GM21786 (cell line): Measurements from ENCODE around the gene CACHD1.

Experiments used
- ATAC-seq: cut with Tn5 transposase; IDR thresholded peaks from one replicate; pipeline ENCODE4 v1.9.1; 2021; ENCODE audit not compliant: unreplicated experiment

CACHD1 gene

DNA sequence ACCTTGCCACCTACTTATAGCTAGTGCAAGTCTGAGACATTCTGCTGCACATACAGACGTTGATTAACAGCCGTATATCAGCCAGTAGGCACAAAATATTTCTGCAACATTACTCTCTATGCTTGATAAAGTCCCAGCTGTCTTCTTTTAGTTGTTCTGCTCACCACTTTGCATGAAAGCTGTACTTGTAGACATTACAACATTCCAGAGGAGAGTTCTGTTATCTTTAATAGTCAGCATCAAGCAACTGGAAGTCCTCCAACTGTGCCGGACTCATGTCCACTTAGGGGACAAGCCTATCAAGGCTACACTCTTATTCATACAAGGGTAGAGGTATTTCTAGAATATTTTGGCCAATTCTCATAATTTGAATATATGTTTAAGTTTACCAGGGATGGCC, 50.0 kb downstream of the CACHD1 start:
- ATAC-seq = no peak

DNA sequence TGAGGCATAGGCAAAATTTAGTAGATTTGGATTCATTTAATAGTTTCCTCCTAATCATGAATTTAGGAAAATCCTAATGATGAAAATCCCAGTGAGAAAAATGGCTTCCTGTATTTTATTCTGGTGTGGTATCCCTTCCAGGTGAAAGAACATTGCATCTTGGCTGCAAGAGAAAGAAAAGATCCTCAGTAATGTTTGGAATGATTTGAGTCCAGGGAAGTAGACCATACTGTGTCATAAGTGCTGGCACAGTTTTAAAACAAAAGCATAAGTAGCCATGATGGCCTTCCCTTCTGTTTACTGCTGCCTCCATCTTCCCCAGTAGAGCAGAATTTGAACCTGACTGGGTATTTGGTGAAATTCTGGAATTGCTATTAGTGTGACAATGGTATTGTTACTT, 52.8 kb downstream of the CACHD1 start:
- ATAC-seq = no peak

DNA sequence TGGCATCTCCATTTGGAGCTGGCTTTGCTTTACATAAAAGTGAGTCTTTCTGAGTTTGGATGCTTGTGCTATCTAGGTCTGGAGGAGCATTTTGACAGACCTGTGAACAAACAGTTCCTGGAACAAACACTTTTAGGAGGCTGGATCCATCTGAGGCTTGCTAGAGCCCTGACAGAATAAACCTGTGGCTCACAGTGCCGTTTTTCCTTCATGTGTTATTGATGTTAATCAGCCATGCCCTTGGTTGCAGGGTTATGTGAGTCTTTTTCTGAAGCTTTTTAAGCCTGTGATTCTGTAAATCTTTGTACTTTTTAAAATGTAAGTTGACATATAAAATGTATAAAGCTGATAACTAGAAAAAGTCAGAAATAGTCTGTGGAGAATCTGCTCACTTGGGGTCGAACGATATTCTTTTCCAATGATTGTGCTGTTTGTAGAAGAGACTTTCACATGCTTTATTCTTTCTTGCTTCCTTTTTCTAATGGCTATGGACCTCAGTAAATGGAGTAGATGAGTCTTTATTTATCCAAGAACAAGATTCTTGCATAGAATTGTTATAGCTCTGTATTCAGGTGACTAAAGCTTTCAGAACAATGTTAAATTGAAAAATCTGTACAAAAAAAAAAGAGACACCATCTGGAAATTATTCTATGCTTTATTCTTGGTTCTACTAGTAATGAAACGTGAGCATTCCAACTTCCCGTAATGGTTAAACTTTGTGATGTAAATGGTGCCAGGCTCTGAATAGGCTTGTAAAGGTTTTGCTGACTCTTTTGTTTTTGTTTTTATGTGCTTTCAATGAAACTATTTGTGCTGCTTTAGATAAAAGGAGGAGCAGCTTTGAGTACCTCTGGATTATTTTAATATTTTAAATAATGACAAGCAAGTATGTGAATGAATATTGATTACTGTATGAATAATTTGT, 53.7 kb downstream of the CACHD1 start:
- no peak for ATAC-seq

DNA sequence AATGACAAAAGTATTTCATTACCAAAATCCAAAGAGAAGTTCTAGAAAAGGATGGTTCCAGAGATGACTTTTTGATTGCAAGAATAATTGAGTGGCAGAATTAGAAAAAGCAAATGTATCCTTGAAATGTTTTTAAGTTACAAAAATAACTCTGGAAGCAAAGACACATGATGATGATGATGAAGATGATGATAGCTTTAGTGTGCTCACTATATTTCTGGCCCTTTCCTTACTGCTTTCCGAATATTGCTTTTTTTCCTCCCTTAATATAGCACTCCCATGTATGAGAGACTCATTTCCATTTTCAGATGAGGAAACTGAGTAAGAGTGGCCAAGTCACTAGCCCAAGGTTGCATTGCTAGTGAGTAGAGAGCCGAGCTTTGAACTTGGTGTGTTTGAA, 54.7 kb downstream of the CACHD1 start:
- ATAC-seq = no peak

DNA sequence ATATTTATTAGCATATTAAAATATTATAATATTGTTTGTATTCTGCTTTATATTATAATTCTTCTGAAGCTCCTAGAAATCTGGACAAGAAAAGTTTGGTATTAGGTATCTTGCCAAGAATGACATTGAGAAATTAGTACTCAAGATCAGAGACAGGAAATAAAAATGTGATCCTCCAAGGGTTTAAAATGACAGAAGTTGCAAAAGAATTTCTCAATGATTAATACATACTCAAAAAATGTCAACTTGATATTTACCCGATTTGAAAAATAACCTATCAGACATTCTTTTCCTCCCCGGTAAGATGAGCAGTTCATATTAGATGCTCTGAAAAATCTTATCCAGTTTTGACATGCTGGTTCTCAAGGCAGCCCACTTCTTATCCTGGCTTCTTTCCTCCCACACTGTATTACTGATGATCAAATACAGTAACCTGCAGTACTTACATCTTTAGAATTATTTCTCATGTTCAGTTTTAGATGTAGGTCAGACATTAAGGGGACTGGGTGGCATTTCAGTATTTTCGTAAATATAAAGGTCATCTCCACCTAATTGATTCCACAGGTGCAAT, 55.3 kb downstream of the CACHD1 start:
- no peak for ATAC-seq

DNA sequence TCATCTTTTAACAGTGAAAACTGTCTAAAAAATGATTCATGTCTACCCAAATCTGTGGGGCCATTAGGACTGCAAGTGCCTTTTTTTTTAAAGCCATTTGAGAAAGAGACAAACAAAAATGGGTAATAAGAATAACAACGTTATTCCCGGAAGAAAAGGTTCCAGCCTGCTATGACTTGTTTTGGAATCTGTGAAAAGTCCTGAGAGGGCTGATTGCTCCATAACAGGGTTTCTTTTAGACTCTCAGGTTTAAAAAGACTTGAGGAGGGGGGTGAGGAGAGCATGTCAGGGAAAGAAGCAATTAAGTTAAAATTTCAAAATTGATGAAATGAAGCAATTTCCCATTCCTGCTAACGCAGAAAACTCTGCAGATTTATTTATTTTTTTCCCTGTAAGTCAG, 56.4 kb downstream of the CACHD1 start:
- ATAC-seq = no peak

DNA sequence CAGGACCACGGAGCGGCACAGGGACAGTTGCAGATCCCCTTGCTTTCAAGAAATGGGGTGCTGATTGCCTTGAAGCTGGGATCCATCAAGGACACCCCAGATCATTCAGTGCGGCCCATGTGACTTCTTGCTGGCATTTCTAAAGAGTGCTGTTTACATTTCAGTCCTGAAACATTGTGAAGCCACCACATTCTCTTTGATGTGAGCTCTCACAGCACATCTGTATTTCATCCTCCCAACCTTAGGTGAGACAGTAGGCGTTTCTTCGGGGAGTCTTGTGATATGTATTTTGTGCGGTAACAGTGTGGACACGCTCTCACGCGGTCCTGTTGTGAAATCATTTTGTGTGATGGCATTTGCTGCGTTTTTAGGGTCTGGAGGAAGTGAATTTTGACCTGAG, 57.2 kb downstream of the CACHD1 start:
- ATAC-seq = no peak

DNA sequence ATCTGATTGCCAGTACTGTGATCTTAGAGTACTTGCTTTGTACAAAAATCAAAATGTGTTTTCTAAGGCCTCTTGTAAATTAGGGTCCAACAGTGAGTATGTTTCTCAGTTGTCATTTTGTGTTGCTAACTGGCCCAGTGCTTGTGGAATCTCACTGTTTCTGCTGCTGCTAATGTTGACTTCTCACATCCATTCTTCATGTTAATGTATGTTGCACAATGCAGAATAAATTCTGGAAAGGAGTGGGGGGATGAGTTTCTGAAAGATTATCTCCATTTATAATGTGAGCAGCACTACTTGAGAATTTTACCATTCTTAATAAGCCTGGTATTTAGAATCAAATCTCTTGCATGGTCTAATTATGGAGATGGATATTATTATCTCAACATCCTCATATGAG, 57.9 kb downstream of the CACHD1 start:
- ATAC-seq = no peak

DNA sequence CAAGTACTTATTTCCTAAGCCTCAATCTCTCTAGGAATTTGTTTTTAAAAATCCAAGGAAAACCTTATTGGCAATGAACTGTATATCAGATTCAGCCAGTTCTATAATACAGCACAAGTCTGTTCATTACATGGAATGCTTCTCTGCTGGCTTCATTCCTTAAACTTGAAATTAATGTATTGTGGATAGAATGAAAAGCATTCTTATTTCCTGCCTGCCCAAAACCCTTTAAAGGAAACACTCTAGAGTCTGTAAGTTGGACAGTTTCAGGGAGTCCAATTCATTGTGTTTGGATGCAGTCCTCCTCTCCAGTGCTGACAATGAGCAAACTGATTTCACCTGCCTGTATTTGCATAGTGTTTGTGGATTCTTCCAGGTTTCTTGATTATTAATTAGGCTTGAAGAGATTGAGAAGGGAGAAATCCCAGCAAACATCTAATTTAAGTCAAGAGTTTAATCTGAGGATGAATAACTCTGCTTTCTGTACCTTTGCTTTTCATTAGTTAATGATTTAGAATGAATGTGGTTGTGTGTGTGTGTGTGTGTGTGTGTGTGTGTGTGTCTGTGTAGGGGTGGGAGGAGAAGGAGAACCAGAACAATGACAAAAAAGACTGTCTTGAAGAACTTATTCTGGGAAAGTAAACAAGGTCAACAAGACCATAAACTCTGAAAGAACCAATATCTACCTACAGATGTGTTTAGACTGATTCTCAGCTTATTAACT, 61.2 kb downstream of the CACHD1 start:
- no peak for ATAC-seq

DNA sequence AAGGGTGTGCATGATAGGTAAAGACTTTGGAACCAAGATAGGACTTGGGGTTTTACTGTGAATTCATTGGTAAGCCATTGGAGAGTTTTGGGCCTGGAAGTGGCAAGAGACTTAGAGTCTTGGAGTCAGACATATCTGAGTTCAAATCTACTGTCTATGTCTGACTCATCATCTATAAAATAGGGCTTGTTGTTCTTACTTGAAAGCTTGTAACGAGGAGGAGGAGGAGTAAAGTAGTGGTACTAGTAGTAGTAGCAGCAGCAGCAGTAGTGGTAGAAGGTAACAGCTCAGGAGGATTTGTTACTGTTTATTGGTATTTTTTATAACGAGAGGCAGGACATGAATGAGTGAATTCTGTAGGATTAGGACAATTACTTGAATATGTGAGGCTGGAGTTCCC, 62.7 kb downstream of the CACHD1 start:
- no peak for ATAC-seq

DNA sequence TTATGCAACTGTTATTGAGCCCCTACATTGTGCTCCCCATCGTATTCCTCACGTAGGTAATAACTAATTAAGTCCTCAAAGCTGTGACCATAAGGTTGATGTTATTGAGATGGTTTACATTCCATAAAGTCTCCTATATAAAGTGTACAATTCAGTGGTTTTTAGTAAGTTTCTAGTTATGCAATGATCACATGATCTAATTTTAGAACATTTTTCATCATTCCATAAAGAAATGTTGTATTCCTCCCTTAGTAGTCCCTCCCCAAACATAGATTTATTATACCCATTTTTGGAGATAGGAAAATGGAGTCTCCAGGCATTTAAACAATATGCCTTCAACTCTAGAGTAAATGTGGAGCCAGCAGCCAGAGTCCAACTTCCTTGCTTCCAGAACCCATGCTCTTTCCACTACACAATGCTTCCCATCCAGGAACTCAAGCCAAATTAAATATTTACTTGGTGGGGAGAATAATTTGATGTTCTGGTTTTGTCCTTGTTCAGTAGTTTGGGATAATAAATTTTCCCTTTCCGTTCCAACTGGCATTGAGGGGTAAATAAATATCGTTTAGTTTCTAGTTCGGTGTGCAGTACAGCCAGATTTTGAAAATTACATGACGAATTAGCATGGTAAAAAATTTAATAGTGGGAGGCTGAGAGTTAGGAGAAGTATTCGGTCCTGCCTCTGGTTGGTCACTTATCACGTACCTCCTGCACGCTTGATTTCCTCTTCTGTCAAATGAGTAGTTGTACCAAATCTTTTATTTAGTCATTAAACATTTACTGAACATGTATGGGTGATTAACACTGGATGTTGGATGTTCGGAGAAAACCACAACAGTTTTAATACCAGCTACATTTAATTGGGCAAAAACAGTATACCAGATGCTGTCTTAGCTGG, 66.3 kb downstream of the CACHD1 start:
- no peak for ATAC-seq

DNA sequence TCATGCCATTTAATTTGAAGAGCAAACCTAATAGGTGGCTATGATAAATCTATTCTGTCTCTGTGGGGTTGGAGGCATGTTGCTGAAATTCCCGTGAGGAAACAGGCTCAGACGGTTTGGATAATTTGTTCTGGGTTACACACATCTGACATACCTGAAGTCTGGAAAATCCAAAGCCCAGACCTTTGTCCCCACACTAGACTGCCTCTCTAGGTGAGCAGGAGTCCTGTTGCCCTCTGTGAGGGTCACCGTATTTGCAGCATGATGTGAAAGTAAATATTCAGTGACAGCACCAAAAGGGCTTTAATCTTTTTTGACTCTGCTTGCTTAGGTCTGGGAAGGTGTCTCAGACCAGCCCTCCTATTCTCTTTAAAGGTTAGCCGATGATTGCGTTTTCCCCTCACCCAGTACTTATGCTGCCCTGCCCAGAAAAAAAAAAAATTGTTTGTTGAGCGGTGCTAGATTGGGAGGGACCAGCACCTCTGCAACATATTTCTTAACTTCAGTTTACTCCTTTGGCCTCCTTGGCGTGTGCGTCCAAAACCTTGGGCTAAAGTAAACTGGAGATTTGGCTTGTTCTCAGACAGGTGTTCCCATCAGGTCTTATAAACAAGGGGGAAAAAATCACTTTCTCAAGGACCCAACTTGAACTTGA, 67.0 kb downstream of the CACHD1 start:
- ATAC-seq = no peak

DNA sequence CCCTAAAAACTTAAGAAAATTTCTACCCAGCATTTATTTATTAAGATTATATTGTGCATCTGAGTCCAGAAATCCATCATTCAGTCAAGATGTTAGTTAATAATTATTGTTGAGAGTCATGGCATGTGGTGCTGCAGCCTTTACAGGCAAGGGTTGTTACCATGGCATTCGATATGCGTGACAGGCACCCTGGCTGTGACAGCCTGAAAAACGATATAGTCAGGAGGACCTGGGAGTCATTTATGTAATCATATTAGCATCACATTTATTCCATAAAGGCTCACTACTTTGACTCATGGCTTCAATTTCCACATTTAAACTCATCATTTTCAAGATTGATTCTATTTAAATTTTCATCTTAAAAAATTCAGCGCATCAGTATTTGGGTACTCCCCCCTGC, 68.0 kb downstream of the CACHD1 start:
- no peak for ATAC-seq

DNA sequence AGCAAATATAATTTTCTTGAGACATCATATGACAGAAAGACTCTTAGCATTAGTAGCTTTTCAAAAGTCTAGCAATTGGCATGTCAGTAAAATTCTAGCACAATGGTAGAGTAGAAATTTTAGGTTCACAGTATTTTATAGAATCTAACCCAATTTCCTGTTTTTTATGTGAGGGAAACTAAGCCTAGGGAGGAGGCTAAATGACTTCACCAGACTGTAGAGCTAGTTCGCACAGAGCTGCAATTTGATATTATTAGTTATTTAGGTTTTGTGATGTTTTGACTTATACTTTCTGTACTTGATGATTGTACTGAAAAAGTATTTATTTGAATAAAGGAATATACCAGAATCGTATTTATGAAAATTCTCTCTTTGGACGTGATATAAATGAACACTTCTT, 68.5 kb downstream of the CACHD1 start:
- ATAC-seq = no peak

DNA sequence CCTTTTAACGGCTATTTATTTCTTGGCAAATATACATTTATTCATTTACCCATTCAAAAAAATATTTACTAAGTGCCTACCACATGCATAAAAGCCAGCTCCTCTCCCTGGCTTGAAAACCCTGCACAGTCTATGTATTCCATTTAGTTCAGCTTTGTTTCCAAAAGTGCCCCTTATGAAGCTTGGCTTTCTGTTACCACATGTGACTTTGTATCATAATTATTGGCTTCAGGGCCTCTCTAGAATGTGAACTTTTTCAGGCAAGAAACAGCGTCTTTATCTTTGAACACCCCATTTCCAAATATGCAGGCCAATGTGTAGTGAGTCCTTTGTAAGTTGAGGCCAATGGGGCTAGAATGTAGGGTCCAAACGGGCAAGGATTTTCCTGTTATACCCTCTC, 69.4 kb downstream of the CACHD1 start:
- ATAC-seq = no peak

DNA sequence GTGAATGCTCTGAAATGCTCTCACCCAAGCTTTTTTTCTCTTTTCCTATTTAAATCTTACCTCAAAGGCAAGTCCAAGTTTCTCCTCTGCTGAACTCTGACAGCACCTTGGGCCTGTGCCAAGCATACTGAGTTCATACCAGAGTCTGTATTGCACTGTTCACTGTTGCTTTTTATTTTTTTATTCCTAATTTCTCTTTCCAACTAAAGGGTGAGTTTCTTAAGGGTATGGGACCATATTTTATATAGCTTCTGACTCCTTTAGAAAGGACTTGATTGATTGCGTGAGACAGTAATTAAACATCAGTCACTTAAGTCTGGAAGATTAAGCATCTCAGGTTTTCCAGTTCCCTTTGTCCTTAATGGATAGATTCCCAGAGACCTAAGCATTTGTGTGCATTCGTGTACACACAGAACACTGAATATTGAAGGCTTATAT, 69.9 kb downstream of the CACHD1 start:
- ATAC-seq = no peak

DNA sequence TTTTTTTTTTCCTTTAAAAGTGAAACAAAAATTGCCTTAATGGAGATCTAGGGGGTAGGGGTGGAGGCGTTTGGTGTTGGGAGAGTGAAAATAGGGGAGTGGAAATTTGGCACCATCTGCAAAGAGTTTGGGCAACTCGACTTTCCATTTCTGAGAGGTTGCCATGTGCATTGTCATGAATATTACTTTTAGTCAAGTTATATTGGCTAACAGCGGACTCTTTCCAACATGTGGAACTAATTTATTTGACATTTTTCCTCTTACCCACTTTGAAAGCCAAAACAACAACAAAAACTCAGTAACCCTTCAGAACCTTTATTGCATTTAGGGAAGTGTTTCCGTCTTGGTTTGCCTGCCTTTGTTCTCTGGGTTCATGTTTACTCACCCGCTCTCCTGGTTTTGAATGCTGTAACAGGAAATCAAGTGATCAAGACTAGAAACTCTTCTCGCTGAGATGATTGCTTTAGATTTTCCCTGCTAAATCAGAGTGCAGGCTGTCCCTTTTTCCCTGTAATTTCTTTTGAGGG, 70.4 kb downstream of the CACHD1 start:
- no peak for ATAC-seq

DNA sequence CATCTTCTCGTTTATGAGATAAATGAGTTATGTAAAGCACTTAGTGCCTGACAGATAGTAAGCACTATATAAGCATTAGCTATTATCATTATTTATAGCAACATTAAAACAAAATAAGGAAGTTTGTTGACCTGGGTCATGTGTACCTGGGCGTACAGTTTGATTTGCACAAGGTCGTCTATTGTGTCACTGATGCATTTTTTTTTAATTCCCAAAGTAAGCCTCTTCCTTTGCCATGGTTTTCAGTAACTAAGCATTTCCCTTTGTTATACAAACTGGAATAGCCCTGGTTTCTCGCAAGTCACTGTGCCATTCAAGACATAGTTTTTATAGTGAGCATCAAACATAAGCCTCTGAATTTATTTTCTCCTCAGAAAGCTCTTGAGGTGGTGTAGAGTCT, 72.2 kb downstream of the CACHD1 start:
- no peak for ATAC-seq

DNA sequence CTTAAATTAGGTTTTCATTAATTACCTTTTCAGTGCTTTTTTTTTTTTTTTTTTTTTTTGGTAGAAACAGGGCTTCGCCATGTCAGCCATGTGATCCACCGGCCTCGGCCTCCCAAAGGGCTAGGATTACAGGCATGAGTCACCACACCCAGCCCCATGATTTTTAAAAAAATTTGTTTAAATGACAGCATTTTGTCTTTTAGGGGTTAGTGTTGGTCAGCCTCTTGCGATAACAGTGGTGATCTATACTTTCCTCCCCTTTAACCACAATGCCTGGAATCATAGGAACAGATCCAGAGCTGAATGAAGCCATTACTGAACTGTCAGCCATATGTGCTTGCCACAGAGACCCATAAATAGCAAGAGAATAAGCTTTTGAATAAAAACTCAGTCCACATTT, 73.9 kb downstream of the CACHD1 start:
- ATAC-seq = no peak

DNA sequence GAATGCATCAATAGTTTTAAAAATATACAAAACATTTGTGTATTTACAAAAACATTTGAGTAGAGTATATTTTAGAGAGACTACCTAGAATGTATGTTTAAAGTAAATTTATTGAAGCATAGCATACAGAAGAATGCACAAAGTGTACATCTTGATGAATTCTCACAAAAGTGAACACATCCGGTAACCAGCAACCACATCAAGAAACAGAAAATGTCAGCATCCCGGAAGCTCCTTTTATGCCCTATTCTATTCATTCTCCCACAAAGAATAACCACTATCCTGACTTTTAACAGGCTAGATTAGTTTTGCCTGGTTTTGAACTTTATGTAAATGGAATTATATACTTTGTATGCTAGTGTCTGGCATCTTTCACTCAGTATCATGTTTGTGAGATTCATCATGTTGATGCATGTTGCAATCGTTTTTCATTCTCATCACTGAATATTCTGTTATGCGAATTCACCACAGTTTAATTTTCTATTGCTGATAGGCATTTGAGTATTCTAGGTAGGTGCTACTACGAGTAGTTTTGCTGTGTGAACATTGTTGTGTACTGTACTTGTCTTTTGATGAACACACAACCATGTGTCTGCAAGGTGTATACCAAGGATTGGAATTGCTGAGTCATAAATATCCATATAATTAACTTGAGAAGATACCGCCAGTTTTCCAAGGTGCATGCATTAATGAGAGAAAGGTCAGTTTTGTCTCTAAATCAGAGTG, 75.4 kb downstream of the CACHD1 start:
- ATAC-seq = no peak
